Activated naive CD4-positive, alpha-beta T cell treated with anti-CD3 and anti-CD28 coated beads, Interleukin-2, amount 10 ng/mL, durations not matched to agents 7 days and 5 days (primary cell): Measurements from ENCODE around the gene RAB3D.
"Not testable (repeated sequence)": the region's sequence is repeated elsewhere in the genome, so short reads cannot be mapped to it uniquely, and the experiment has no call there.

ENCODE experiments used
- CTCF ChIA-PET: fragments of 350-600 bp; sonication (Branson Sonifier 250); formaldehyde crosslinking; loops from one replicate; lab custom pipeline; 2021; ENCODE audit warnings: antibody characterized with exemption; lab: Charles Lee
- DNase-seq: peaks from one replicate; pipeline ENCODE4 v3.0.0-alpha.2; 2020
- H3K27ac Mint-ChIP-seq: one replicate; pipeline ENCODE4 v1.8.0; 2021; ENCODE audit warnings: mild to moderate bottlenecking, moderate library complexity, mixed read lengths
- H3K27me3 Mint-ChIP-seq: one replicate; pipeline ENCODE4 v1.8.0; 2021; ENCODE audit warnings: mild to moderate bottlenecking, mixed read lengths
- H3K36me3 Mint-ChIP-seq: one replicate; pipeline ENCODE4 v1.8.0; 2021; ENCODE audit warnings: mixed read lengths
- H3K4me1 Mint-ChIP-seq: one replicate; pipeline ENCODE4 v1.8.0; 2021; ENCODE audit warnings: mixed read lengths
- H3K4me3 Mint-ChIP-seq: one replicate; pipeline ENCODE4 v1.8.0; 2021; ENCODE audit warnings: mild to moderate bottlenecking, moderate library complexity, mixed read lengths
- H3K9me3 Mint-ChIP-seq: one replicate; pipeline ENCODE4 v1.8.0; 2021; ENCODE audit warnings: mixed read lengths

The RAB3D gene

DNA sequence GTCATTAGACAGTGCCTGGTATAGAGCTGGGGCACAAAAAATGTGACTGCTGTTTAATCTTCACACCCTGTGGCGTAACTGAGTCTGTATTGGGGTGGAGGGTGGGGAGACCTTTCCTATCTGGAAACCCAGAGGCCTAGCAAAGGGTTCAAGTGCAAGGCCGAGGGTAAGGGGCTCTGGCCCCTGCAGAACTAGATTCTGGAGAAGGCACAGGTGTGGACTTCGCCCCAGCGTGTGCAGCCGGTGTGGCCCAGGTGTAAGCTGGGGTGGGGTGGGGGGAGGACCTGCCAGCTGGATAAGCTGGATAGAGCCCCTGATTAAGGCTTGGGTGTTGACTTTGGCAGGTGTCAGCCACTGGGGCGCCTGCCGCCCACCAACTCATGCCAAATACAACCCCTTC lies 1.3 kb downstream of the RAB3D start:
- CTCF ChIA-PET = interaction anchor here (1.0 kb wide), 1 partner anchor 43 kb away, joined by 3 read pairs; no protein-coding TSS in a partner anchor
- H3K27me3 Mint-ChIP-seq = peaks cover 7% of the 10 kb centered on the region
- no peak for DNase-seq
- no peak overlapping the region for H3K4me3 Mint-ChIP-seq
- H3K27ac Mint-ChIP-seq = no peak overlapping the region
- no peaks in the 10 kb centered on the region for H3K9me3 Mint-ChIP-seq
- H3K4me1 Mint-ChIP-seq = peaks cover 27% of the 10 kb centered on the region
- peaks cover 18% of the 10 kb centered on the region for H3K36me3 Mint-ChIP-seq

DNA sequence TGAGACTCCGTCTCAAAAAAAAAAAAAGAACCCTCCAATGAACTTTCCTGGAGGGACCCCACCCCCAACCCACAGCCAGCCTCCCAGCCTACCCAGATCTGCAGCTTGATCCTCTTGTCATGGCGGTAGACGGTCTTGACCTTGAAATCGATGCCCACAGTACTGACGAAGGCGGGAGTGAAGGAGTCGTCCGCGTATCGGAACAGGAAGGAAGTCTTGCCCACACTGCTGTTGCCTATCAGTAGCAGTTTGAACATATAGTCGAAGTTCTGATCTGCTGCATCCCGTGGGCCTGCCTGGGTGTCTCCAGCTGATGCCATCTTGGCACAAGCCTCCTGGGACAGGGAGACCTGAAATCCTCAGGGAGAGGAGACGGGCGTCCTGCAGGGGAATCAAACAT lies 2.4 kb downstream of the RAB3D start:
- Mint-ChIP-seq H3K9me3 (no peaks in the 10 kb centered on the region), H3K27ac (no peak overlapping the region), H3K4me3 (peak overlapping the region; percentile 7), H3K4me1 (peaks cover 27% of the 10 kb centered on the region), H3K36me3 (peaks cover 20% of the 10 kb centered on the region), H3K27me3 (peaks cover 7% of the 10 kb centered on the region)
- CTCF ChIA-PET = interaction anchor here (1.0 kb wide), 1 partner anchor 44 kb away, joined by 3 read pairs; no protein-coding TSS in a partner anchor
- no peak for DNase-seq

GRCh38 chr19:11335449-11336146 lies 3.9 kb downstream of the RAB3D start:
- Mint-ChIP-seq H3K4me1 (peaks cover 27% of the 10 kb centered on the region), H3K27me3 (peaks cover 7% of the 10 kb centered on the region), H3K9me3 (no peaks in the 10 kb centered on the region), H3K4me3 (no peak overlapping the region), H3K27ac (no peak overlapping the region), H3K36me3 (peaks cover 20% of the 10 kb centered on the region)
- DNase-seq = no peak
- CTCF ChIA-PET = no interaction called here

- H3K27me3 Mint-ChIP-seq, H3K27ac Mint-ChIP-seq, DNase-seq, H3K9me3 Mint-ChIP-seq, H3K4me3 Mint-ChIP-seq: not testable (repeated sequence)
- Mint-ChIP-seq H3K4me1 (peaks cover 17% of the 10 kb centered on the region), H3K36me3 (peaks cover 20% of the 10 kb centered on the region)
- CTCF ChIA-PET = interaction anchor here (1.7 kb wide), 1 partner anchor 9 kb away, joined by 5 read pairs; no protein-coding TSS in a partner anchor
Measured at GRCh38 chr19:11333838-11334237, 5.6 kb downstream of the RAB3D start.

DNA sequence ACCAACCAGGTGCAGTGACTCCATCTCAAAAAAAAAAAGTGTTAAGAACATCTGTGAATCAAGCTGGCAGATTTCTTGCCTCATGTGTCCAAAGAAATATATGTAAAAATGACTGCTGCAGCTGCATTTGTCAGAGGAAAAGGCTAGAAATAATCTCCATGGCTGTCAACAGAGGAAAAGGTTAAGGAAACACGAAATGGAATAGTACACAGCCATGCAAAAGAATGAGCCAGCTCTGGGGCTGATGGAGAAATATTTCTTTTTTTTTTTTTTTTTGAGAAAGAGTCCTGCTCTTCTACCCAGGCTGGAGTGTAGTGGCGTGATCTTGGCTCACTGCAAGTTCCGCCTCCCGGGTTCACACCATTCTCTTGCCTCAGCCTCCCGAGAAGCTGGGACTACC lies 6.6 kb downstream of the RAB3D start:
- peaks cover 9% of the 10 kb centered on the region for H3K4me1 Mint-ChIP-seq
- H3K4me3 Mint-ChIP-seq = no peak overlapping the region
- peaks cover 20% of the 10 kb centered on the region for H3K36me3 Mint-ChIP-seq
- no peak for DNase-seq
- H3K27ac Mint-ChIP-seq = no peak overlapping the region
- H3K27me3 Mint-ChIP-seq = no peaks in the 10 kb centered on the region
- CTCF ChIA-PET = interaction anchor here (0.6 to 1.7 kb wide), 2 partner anchors 8 to 45 kb away, joined by 3 to 5 read pairs; no protein-coding TSS in a partner anchor
- H3K9me3 Mint-ChIP-seq = no peaks in the 10 kb centered on the region

GRCh38 chr19:11331502-11331901 lies 8.0 kb downstream of the RAB3D start:
- CTCF ChIA-PET = no interaction called here
- no peak for DNase-seq
- Mint-ChIP-seq H3K27ac (no peak overlapping the region), H3K9me3 (no peaks in the 10 kb centered on the region), H3K27me3 (no peaks in the 10 kb centered on the region), H3K4me3 (no peak overlapping the region), H3K4me1 (no peaks in the 10 kb centered on the region), H3K36me3 (peaks cover 17% of the 10 kb centered on the region)

DNA sequence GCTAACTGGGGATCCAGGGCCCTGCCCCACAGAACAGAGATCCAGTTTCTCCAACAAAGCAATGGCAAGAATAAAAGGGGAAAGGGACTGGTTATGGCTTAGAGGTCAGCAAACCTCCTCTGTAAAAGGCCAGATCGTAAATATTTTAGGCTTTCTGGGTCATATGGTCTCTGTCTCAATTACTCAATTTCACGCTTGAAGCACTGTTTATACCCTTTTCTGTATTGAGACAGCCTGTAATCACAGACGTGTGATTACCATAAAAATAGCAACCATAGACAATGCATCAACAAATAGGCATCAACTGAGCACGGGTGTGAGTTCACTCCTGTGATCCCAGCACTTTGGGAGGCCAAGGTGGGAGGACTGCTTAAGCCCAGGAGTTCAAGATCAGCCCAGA lies 9.3 kb downstream of the RAB3D start:
- Mint-ChIP-seq H3K27ac (no peak overlapping the region), H3K9me3 (no peaks in the 10 kb centered on the region), H3K36me3 (peaks cover 6% of the 10 kb centered on the region), H3K27me3 (no peaks in the 10 kb centered on the region), H3K4me1 (peaks cover 3% of the 10 kb centered on the region), H3K4me3 (no peak overlapping the region)
- DNase-seq = no peak
- CTCF ChIA-PET = no interaction called here

GRCh38 chr19:11325544-11325943 lies 13.9 kb downstream of the RAB3D start:
- H3K27ac Mint-ChIP-seq = no peak overlapping the region
- no peak overlapping the region for H3K4me3 Mint-ChIP-seq
- peaks cover 12% of the 10 kb centered on the region for H3K27me3 Mint-ChIP-seq
- H3K9me3 Mint-ChIP-seq = no peaks in the 10 kb centered on the region
- H3K36me3 Mint-ChIP-seq = peaks cover 4% of the 10 kb centered on the region
- peaks cover 31% of the 10 kb centered on the region for H3K4me1 Mint-ChIP-seq
- CTCF ChIA-PET = interaction anchor here (1.7 kb wide), 2 partner anchors 8 to 55 kb away, joined by 5 to 7 read pairs; no protein-coding TSS in a partner anchor
- no peak for DNase-seq

- peak overlapping the region; percentile 90 for H3K27ac Mint-ChIP-seq
- H3K36me3 Mint-ChIP-seq = peaks cover 4% of the 10 kb centered on the region
- CTCF ChIA-PET = interaction anchor here (1.7 kb wide), 2 partner anchors 8 to 56 kb away, joined by 5 to 7 read pairs; no protein-coding TSS in a partner anchor
- no peaks in the 10 kb centered on the region for H3K9me3 Mint-ChIP-seq
- H3K4me1 Mint-ChIP-seq = peaks cover 31% of the 10 kb centered on the region
- DNase-seq = no peak
- peaks cover 16% of the 10 kb centered on the region for H3K27me3 Mint-ChIP-seq
- H3K4me3 Mint-ChIP-seq = no peak overlapping the region
Measured at GRCh38 chr19:11324748-11325389, 14.6 kb downstream of the RAB3D start.

DNA sequence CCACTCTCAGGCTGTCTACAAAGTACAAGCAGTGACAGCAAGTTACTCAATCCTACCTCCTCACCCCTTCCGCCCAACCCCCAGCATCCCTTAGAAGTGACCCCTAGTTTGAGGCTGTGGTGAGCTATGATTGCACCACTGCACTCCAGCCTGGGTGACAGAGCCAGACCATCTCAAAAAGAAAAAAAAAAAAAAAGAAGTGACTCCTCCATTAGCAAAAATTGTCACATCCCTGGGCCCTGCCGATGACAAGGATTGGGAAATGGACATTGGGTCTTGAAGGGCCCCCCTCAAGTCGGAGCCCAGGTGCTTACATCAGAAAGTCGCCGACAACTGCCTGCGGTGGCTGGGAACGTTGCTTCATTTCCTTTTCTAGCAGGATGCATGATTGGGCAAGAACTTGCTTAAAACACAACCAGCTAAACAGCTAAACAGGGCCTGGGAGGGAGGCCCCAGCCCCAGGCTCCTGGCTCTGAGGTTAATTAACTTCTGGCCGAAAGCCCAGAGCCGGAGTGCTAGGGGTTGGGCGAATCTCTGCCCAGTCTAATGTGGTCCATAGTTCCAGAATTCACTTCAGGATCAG lies 15.3 kb downstream of the RAB3D start:
- CTCF ChIA-PET = interaction anchor here (1.7 kb wide), 2 partner anchors 9 to 57 kb away, joined by 5 to 7 read pairs; no protein-coding TSS in a partner anchor
- Mint-ChIP-seq H3K4me3 (peak overlapping the region; percentile 39), H3K27ac (peak overlapping the region; percentile 90), H3K9me3 (no peaks in the 10 kb centered on the region), H3K4me1 (peaks cover 31% of the 10 kb centered on the region), H3K36me3 (peaks cover 4% of the 10 kb centered on the region), H3K27me3 (peaks cover 23% of the 10 kb centered on the region)
- peak; percentile 66 for DNase-seq

- Mint-ChIP-seq H3K4me3 (peak overlapping the region; percentile 39), H3K4me1 (peaks cover 31% of the 10 kb centered on the region), H3K36me3 (peaks cover 4% of the 10 kb centered on the region), H3K27ac (peak overlapping the region; percentile 90), H3K27me3 (peaks cover 28% of the 10 kb centered on the region), H3K9me3 (no peaks in the 10 kb centered on the region)
- no peak for DNase-seq
- CTCF ChIA-PET = interaction anchor here (1.6 to 1.7 kb wide), 2 partner anchors 9 to 57 kb away, joined by 4 to 5 read pairs; no protein-coding TSS in a partner anchor
Measured at GRCh38 chr19:11323601-11324078, 15.8 kb downstream of the RAB3D start.

DNA sequence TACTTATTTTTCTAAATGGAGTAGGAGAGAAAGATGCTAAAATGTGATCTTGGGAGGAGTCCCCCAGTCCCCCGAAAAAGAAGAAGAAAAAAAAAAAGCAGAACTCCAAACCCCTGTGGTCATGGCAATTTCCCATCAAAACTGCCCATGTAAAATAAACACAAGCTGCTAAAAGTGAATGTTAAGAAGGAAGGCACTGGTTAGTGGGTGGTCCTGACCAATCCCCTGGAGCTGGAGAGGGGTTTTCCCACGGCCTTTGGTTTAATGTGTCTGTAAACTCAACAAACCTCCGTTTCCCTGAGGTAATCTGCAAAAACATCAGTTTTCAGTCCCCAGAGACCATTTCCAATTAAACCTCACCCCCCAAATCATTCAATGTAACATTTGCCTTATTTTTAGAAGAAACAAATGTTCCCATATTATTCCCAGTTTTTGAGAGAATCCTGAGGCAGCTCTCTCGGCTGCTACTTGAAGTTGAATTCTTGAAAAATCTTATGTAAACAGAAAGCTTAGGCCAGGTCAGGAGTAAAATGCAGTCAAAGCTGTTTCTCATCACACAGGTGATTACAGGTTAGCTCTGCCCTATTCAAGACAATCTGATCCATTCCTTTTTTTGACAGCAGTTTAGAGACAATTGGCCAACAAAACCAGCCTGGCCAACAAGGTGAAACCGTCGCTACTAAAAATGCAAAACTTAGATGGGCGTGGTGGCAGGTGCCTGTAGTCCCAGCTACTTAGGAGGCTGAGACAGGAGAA lies 17.0 kb downstream of the RAB3D start:
- no peak overlapping the region for H3K4me3 Mint-ChIP-seq
- CTCF ChIA-PET = interaction anchor here (0.7 to 1.6 kb wide), 6 partner anchors 25 to 747 kb away, joined by 3 to 5 read pairs (median 4); partner anchors contain the start of gene SWSAP1
- no peak overlapping the region for H3K27ac Mint-ChIP-seq
- peaks cover 36% of the 10 kb centered on the region for H3K4me1 Mint-ChIP-seq
- H3K27me3 Mint-ChIP-seq = peaks cover 32% of the 10 kb centered on the region
- H3K36me3 Mint-ChIP-seq = peaks cover 4% of the 10 kb centered on the region
- no peaks in the 10 kb centered on the region for H3K9me3 Mint-ChIP-seq
- DNase-seq = no peak
